NT2/D1 (cell line): ENCODE measurements around the gene AVEN.
"Not testable (repeated sequence)": the region's sequence is repeated elsewhere in the genome, so short reads cannot be mapped to it uniquely, and the experiment has no call there.

Source experiments
- DNase-seq: peaks from one replicate; pipeline ENCODE4 v3.0.0-alpha.2; 2011; ENCODE audit warnings: low read depth, low spot score
- H3K27me3 ChIP-seq: 2 replicates; pipeline ENCODE4 v1.6.0; 2011; ENCODE audit warnings: mild to moderate bottlenecking; ENCODE audit not compliant: insufficient read length, insufficient read depth
- H3K36me3 ChIP-seq: 2 replicates; pipeline ENCODE4 v1.6.1; 2011; ENCODE audit warnings: mild to moderate bottlenecking, low read length, mixed read lengths; ENCODE audit not compliant: insufficient read depth, insufficient read length
- H3K4me1 ChIP-seq: 2 replicates; pipeline ENCODE4 v1.5.1; 2011; ENCODE audit not compliant: insufficient read depth, insufficient read length
- H3K4me3 ChIP-seq: 2 replicates; pipeline ENCODE4 v1.5.1; 2011; ENCODE audit warnings: low read depth; ENCODE audit not compliant: insufficient read length
- H3K9ac ChIP-seq: 2 replicates; pipeline ENCODE4 v1.6.0; 2011; ENCODE audit warnings: low read depth; ENCODE audit not compliant: insufficient read length
- H3K9me3 ChIP-seq: 2 replicates; pipeline ENCODE4 v1.5.1; 2011; ENCODE audit warnings: mild to moderate bottlenecking, low read length; ENCODE audit not compliant: insufficient read depth
- SUZ12 ChIP-seq: IDR thresholded peaks from 2 replicates; pipeline ENCODE4 v1.6.1; 2011; ENCODE audit not compliant: insufficient read length, insufficient read depth; ENCODE audit errors: extremely low read depth
- YY1 ChIP-seq: IDR thresholded peaks from 2 replicates; pipeline ENCODE4 v1.6.1; 2011; ENCODE audit not compliant: insufficient read length, insufficient read depth
- ZNF274 ChIP-seq: IDR thresholded peaks from 2 replicates; pipeline ENCODE4 v1.6.1; 2011; ENCODE audit warnings: mild to moderate bottlenecking, low read depth, low read length

Gene AVEN

DNA sequence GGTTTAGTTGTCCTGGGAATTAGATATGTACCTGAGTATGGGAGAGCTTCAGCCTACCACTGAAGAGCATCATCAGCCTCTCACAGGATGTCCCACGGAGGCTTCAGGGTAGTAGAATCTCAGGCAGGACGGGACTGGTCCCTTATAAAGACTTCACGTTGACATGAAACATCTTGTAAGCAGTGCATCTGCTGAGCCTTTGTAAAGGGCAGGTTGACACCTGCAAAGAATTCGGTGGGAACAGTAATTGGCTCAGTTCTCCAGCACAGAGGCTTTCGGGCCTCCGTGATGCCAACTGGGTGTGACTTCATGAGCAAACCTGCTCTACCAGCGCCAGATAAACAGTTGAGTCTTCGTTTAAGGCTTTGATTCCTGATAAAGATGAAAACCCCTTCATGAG lies 26.9 kb upstream of the AVEN start:
- no peak for DNase-seq
- no peak overlapping the region for H3K9ac ChIP-seq
- no peak overlapping the region for H3K4me3 ChIP-seq
- no peaks in the 10 kb centered on the region for H3K9me3 ChIP-seq
- no peak for TF ChIP-seq YY1
- H3K36me3 ChIP-seq, result no peaks in the 10 kb centered on the region
- H3K27me3 ChIP-seq, result no peaks in the 10 kb centered on the region
- H3K4me1 ChIP-seq, result no peaks in the 10 kb centered on the region

DNA sequence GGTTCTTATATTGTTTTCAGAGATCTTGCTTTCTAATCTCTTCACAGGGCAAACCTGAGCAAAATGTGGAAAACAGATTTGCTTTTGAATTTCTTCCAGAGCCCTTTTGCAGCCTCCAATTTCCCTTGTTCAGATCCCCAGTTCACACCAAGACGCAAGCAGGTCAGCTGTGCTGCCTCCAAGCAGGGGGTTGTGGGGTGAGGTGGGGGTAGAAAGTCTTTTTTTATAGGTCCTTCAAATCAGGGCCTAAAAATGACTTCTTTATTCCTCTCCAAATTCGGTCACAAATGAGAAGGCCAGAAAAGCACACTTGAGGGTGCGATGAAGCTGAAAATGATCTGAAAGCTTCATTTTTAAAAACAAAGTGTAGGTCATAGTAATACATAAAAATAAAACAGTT lies 26.3 kb upstream of the AVEN start:
- TF ChIP-seq YY1, result no peak
- no peak for TF ChIP-seq SUZ12
- no peak for TF ChIP-seq ZNF274

DNA sequence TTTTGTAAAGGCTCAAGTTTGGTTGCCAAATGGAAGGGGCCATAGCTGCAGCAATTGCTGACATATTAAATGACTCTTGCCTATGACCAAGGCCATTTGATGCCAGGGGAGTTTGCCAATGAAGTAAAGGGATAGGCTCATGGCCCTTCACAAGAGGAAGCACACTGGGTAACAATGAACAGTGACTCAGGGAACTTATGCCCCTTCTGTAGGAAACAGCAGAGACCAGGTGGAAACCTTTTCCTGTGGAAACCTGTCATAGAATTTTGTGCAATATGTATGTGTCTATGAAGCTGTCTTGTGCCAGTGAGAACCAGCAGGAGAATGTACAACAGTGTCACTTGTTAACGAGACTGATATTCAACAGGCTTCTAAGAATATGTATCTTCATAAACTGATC lies 25.4 kb upstream of the AVEN start:
- Histone ChIP-seq H3K27me3 (no peaks in the 10 kb centered on the region), H3K9me3 (no peaks in the 10 kb centered on the region), H3K9ac (no peak overlapping the region), H3K36me3 (no peaks in the 10 kb centered on the region), H3K4me3 (no peak overlapping the region), H3K4me1 (no peaks in the 10 kb centered on the region)
- no peak for DNase-seq
- TF ChIP-seq ZNF274 (no peak), SUZ12 (no peak), YY1 (no peak)

More for the DNA sequence above, 26.3 kb upstream of the AVEN start:
- Histone ChIP-seq H3K4me1 (no peaks in the 10 kb centered on the region), H3K9me3 (no peaks in the 10 kb centered on the region), H3K36me3 (no peaks in the 10 kb centered on the region), H3K9ac (no peak overlapping the region), H3K27me3 (no peaks in the 10 kb centered on the region), H3K4me3 (no peak overlapping the region)
- DNase-seq, result no peak

DNA sequence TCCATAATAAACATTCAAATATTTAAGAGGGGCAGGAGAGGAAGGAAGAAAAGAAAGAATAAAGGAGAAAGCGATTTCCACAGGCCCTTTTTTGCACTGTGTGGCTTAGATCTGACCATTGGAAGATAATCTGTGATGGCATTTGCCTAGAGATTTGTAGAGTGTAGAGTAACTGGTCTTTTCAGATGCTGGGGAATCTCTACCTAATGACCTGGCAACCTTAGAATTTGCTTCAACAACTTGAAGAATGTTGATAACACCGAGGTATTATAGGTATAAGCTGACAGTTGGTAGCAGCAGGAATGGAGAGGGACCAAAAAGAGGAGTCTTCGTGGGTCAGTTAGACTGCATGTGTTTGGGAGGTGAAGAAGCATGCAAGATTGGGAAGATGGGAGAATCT lies 20.9 kb upstream of the AVEN start:
- no peak for DNase-seq
- TF ChIP-seq ZNF274 (no peak), YY1 (no peak), SUZ12 (no peak)
- Histone ChIP-seq H3K36me3 (no peaks in the 10 kb centered on the region), H3K4me3 (no peak overlapping the region), H3K27me3 (no peaks in the 10 kb centered on the region), H3K4me1 (no peaks in the 10 kb centered on the region), H3K9me3 (no peaks in the 10 kb centered on the region), H3K9ac (no peak overlapping the region)

DNA sequence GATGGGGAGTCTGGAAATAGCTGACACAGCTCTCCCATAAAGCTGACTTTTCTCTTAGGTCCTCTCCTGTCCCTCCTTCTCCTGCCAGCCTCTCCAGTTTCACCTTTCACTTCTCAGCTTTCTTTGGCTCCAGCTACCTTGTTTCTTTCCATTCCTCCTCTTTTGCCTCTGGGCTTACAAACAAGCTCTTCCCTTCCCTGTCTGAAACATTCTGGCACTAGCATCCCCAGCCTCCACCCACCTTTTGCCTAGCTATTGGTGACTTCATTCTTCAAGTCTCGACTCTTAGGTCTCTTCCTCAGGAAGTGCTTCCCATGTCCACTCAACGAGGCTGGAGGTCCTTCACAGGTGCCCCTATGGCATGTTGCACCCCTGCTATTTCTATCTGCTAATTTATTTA lies 20.5 kb upstream of the AVEN start:
- Histone ChIP-seq H3K36me3 (no peaks in the 10 kb centered on the region), H3K27me3 (no peaks in the 10 kb centered on the region), H3K4me3 (no peak overlapping the region), H3K9me3 (no peaks in the 10 kb centered on the region), H3K4me1 (no peaks in the 10 kb centered on the region), H3K9ac (no peak overlapping the region)
- DNase-seq, result no peak
- no peak for TF ChIP-seq SUZ12
- TF ChIP-seq YY1, result no peak
- TF ChIP-seq ZNF274, result no peak

DNA sequence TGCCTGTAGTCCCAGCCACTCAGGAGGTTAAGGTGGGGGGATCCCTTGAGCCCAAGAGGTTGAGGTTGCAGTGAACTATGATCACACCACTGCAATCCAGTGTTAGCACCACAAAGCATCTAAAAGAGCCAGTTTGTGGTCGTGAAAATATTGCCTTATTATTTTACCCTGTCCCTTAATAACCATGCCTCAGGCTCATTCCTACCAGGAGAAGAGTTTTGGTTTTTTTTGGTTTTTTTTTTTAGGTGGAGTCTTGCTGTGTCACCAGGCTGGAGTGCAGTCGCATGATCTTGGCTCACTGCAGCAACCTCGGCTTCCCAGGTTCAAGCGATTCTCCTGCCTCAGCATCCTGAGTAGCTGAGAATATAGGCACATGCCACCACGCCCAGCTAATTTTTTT lies 17.9 kb upstream of the AVEN start:
- Histone ChIP-seq H3K9me3 (no peaks in the 10 kb centered on the region), H3K4me1 (no peaks in the 10 kb centered on the region), H3K27me3 (no peaks in the 10 kb centered on the region), H3K4me3 (no peak overlapping the region), H3K9ac (no peak overlapping the region), H3K36me3 (no peaks in the 10 kb centered on the region)
- no peak for TF ChIP-seq ZNF274
- TF ChIP-seq SUZ12, result no peak
- TF ChIP-seq YY1, result no peak
- no peak for DNase-seq

DNA sequence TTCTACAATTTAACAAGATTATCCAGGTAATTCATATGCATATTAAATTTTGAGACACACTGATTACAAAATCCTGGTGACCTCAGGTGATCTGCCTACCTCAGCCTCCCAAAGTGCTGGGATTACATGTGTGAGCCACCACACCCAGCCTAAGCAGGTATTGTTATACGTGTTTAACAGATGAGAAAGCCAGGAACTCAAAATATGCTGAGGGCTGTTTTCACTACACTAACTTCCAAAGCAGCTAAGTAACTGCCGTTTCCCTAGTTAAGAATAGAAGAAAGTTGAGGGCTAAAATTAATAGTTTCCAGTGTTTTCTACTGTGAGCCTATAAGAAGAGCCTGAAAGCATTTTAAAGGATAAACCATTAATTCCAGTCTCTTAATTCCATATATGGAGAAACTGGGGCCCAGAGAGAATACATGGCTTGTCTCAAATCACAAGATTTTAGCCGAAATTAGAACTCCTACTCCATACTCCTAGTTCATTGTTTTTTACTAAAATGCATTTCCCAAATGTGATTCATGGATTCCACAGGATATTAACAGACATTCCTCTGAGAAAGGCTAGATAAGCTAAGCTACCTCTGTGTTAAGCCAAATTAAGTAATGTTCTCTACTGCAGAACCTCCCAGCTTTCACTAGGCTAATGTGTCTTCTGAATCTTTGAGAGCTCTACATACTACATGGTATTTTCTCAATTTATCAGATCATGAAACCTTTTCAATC lies 17.0 kb upstream of the AVEN start:
- Histone ChIP-seq H3K9me3 (no peaks in the 10 kb centered on the region), H3K9ac (no peak overlapping the region), H3K4me1 (no peaks in the 10 kb centered on the region), H3K36me3 (no peaks in the 10 kb centered on the region), H3K4me3 (no peak overlapping the region), H3K27me3 (no peaks in the 10 kb centered on the region)
- DNase-seq, result no peak
- TF ChIP-seq YY1 (no peak), SUZ12 (no peak), ZNF274 (no peak)

DNA sequence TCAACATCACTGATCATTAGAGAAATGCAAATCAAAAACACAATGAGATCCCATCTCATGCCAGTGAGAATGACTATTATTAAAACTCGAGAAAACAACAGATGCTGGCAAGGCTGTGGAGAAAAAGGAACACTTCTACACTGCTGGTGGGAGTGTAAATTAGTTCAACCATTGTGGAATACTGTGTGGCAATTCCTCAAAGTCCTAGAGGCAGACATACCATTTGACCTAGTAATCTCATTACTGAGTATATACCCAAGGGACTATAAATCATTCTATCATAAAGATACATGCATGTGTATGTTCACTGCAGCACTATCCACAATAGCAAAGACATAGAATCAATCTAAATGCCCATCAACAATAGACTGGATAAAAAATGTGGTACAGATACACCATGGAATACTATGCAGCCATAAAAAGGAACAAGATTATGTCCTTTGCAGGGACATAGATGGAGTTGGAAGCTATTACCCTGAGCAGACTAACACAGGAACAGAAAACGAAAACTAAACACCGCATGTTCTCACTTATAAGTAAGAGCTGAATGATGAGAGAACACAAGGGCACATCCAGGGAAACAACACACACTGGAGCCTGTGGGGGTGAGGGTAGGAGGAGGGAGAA lies 15.2 kb upstream of the AVEN start:
- no peak for TF ChIP-seq YY1
- TF ChIP-seq ZNF274, result no peak
- no peak for TF ChIP-seq SUZ12
- Histone ChIP-seq H3K36me3 (no peaks in the 10 kb centered on the region), H3K9me3 (0 out of 2 replicates have a peak, but pooled peaks cover 11% of the 10 kb centered on the region), H3K27me3 (no peaks in the 10 kb centered on the region), H3K9ac (no peak overlapping the region), H3K4me1 (no peaks in the 10 kb centered on the region), H3K4me3 (no peak overlapping the region)
- DNase-seq, result no peak

DNA sequence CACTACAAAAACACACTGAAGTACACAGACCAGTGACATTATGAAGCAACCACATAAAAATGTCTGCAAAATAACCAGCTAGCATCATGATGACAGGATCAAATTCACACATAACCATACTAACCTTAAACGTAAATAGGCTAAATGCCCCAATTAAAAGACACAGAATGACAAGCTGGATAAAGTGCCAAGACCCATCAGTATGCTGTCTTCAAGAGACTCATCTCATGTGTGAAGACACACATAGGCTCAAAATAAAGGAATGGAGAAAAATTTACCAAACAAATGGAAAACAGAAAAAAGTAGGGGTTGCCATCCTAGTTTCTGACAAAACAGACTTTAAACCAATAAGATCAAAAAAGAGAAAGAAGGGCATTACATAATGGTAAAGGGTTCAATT lies 11.4 kb upstream of the AVEN start:
- not testable (repeated sequence) for H3K27me3 ChIP-seq, DNase-seq, H3K36me3 ChIP-seq, H3K9ac ChIP-seq, H3K4me3 ChIP-seq, H3K4me1 ChIP-seq
- 0 out of 2 replicates have a peak, but pooled peaks cover 11% of the 10 kb centered on the region for H3K9me3 ChIP-seq
